Vagina (tissue), 2 donors: ENCODE results near the gene MYO1H.

Experiments used
- POLR2A ChIP-seq, 2 donors: fragments of 450-650 bp; IDR thresholded peaks; one replicate each; pipeline ENCODE4 v1.6.1; 2017; ENCODE audit warnings: antibody characterized with exemption in 2 of 2, mild to moderate bottlenecking in 2 of 2, moderate library complexity in 2 of 2
- POLR2AphosphoS5 ChIP-seq, 2 donors: sonication (generic); formaldehyde crosslinking; IDR thresholded peaks; one replicate each; pipeline ENCODE4 v1.9.0; 2017; ENCODE audit warnings: antibody characterized with exemption in 2 of 2, mild to moderate bottlenecking in 2 of 2, low read depth in 1 of 2; ENCODE audit not compliant: insufficient read depth in 1 of 2
- TF ChIP-seq, protein P1 (sequence below), 3 experiments: fragments of 450-650 bp in 2 of 3; fragments of 200-600 bp in 1 of 3; sonication (generic) in 1 of 3; IDR thresholded peaks; one replicate each; pipeline ENCODE4 v1.5.1; 2017 to 2019; ENCODE audit warnings: antibody characterized with exemption in 3 of 3, mild to moderate bottlenecking in 2 of 3, moderate library complexity in 2 of 3

GRCh38 chr12:109309381-109310246 lies 38.1 kb upstream of the MYO1H start:
- TF ChIP-seq, protein P1, sequence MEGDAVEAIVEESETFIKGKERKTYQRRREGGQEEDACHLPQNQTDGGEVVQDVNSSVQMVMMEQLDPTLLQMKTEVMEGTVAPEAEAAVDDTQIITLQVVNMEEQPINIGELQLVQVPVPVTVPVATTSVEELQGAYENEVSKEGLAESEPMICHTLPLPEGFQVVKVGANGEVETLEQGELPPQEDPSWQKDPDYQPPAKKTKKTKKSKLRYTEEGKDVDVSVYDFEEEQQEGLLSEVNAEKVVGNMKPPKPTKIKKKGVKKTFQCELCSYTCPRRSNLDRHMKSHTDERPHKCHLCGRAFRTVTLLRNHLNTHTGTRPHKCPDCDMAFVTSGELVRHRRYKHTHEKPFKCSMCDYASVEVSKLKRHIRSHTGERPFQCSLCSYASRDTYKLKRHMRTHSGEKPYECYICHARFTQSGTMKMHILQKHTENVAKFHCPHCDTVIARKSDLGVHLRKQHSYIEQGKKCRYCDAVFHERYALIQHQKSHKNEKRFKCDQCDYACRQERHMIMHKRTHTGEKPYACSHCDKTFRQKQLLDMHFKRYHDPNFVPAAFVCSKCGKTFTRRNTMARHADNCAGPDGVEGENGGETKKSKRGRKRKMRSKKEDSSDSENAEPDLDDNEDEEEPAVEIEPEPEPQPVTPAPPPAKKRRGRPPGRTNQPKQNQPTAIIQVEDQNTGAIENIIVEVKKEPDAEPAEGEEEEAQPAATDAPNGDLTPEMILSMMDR (IDR thresholded peaks at IDR 0.05): no peak
- TF ChIP-seq POLR2AphosphoS5 (IDR thresholded peaks at IDR 0.05; ENCODE audit: insufficient read depth in 1 of 2, low read depth in 1 of 2) (no peak), POLR2A (IDR thresholded peaks at IDR 0.05) (no peak)
